ENCODE measurements around the gene CLRN2. TPM values are rescaled to one million over a fixed set of nuclear protein-coding genes. Genes with fewer than 3 reads are reported as not detected.

Gene CLRN2
- total and polyA plus RNA-seq, 9 of the 15 experiments (the other 6 are each of a cell fraction or from before 2014, with no cell fraction given), result not detected

GRCh38 chr4:17556498-17556897 is 41.5 kb downstream of the CLRN2 start:
- Histone ChIP-seq H4K20me1 (replicated peaks; ENCODE audit: control insufficient read depth, insufficient read depth, low read length) (no peaks in the 10 kb centered on the region), H3K9ac (ENCODE audit: insufficient read depth in 1 of 2, low read depth in 2 of 2, low read length in 2 of 2) (no peak overlapping the region), H3K9me3 (replicated peaks; ENCODE audit: control insufficient read depth, insufficient read depth, low read depth, low read length) (no peaks in the 10 kb centered on the region), H2AFZ (ENCODE audit: low read depth, low read length) (no peak overlapping the region), H3K27me3 (ENCODE audit: control insufficient read depth in 2 of 2, insufficient read depth in 2 of 2, low read length in 2 of 2) (peaks cover 28 to 33% of the 10 kb centered on the region in 2 experiments; a peak in 4 of 5 replicates), H3K27ac (ENCODE audit: extremely low read depth, low read depth, low read length) (no peak overlapping the region), H3K79me2 (ENCODE audit: control insufficient read depth, insufficient read depth, low read length) (no peaks in the 10 kb centered on the region), H3K36me3 (ENCODE audit: control insufficient read depth, insufficient read depth, low read length) (no peaks in the 10 kb centered on the region), H3K4me1 (replicated peaks in 1 of 2; ENCODE audit: control insufficient read depth in 2 of 2, insufficient read depth in 2 of 2, low read length in 2 of 2) (peaks cover 0 to 2% of the 10 kb centered on the region in 2 experiments; a peak in 1 of 5 replicates), H3K4me2 (ENCODE audit: insufficient read depth, low read length) (no peak overlapping the region), H3K4me3 (no peak overlapping the region), H3K9me1 (ENCODE audit: control insufficient read depth, insufficient read depth, low read length) (no peaks in the 10 kb centered on the region)
- no peak for ATAC-seq
- TF ChIP-seq, protein P1, sequence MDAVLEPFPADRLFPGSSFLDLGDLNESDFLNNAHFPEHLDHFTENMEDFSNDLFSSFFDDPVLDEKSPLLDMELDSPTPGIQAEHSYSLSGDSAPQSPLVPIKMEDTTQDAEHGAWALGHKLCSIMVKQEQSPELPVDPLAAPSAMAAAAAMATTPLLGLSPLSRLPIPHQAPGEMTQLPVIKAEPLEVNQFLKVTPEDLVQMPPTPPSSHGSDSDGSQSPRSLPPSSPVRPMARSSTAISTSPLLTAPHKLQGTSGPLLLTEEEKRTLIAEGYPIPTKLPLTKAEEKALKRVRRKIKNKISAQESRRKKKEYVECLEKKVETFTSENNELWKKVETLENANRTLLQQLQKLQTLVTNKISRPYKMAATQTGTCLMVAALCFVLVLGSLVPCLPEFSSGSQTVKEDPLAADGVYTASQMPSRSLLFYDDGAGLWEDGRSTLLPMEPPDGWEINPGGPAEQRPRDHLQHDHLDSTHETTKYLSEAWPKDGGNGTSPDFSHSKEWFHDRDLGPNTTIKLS (IDR thresholded peaks at IDR 0.05; ENCODE audit: borderline replicate concordance, low read depth), result no peak
- TF ChIP-seq SMAD4 (CRISPR knock-in tag; conservative IDR thresholded peaks at IDR 0.05) (no peak), SMARCB1 (IDR thresholded peaks at IDR 0.05; ENCODE audit: insufficient read length, low read depth) (no peak), TAF9B (IDR thresholded peaks at IDR 0.05; ENCODE audit: partially characterized antibody) (no peak), ETV5 (CRISPR knock-in tag; IDR thresholded peaks at IDR 0.05; ENCODE audit: low read depth) (no peak), FOXP1 (CRISPR knock-in tag; IDR thresholded peaks at IDR 0.05) (no peak), GTF2E2 (tag; IDR thresholded peaks at IDR 0.05) (no peak), KDM2B (CRISPR knock-in tag; IDR thresholded peaks at IDR 0.05) (no peak), JUNB (CRISPR knock-in tag; conservative IDR thresholded peaks at IDR 0.05) (no peak), ELK1 (CRISPR knock-in tag; IDR thresholded peaks at IDR 0.05) (no peak), COPS2 (conservative IDR thresholded peaks at IDR 0.05) (no peak), HDAC8 (tag; IDR thresholded peaks at IDR 0.05) (no peak)
- no TSS peak for BruUV-seq (replicated peaks)
- intact Hi-C loops (cut with micrococcal nuclease) (no loop called here), in situ Hi-C loops (cut with MboI) (no loop called here)
- DNase-seq (ENCODE audit: extremely low read depth in 1 of 4, low spot score in 3 of 4), result no peak
- CTCF ChIA-PET (ENCODE audit: low intra/inter-chr PET ratio), result no interaction called here
- POLR2A ChIA-PET, result interaction anchor here (0.7 kb wide), 1 partner anchor 129 kb away, joined by 3 read pairs; no protein-coding TSS in a partner anchor
- FAIRE-seq, result no peak

All from K562 (cell line).